ENCODE data around the gene ZMIZ1.
A peak's percentile ranks its signal among the peaks of the same experiment; 100 is the strongest.

The ZMIZ1 gene

DNA sequence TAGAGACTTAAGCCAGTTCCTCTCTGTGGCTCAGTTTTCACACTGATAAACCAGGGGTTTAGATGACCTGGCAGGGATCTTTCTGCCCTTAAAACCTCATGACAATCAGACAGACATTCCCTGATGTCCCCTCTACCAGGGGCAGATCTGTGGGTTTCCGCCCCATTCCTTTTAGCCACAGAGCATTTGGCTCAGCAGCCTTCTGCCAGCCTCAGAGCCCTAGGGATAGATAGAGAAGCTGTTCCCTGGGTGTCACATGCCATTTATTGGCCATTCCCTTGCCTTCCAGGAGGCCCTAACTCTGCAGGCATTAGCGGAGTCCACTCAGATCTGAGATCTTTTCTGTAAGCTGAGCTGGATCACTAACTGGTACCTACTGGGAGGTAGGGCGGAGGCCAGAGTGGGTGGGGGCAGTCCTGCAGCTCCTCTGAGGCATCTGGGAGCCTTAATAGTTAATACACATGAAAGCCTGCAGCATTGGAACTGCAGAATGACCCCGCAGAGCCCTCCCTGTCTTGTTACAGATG lies 101.5 kb downstream of the ZMIZ1 start:
- Histone ChIP-seq H3K9me3 (ENCODE audit: control insufficient read depth, insufficient read depth, low read depth, low read length) (no peaks in the 10 kb centered on the region), H3K36me3 (ENCODE audit: control insufficient read depth in 2 of 2, insufficient read depth in 1 of 2, low read length in 2 of 2) (peaks cover 0 to 4% of the 10 kb centered on the region in 2 experiments; a peak in 1 of 3 replicates), H3K4me1 (ENCODE audit: control insufficient read depth, insufficient read depth, low read length) (no peaks in the 10 kb centered on the region), H3K27ac (ENCODE audit: extremely low read depth, low read depth, low read length) (no peak overlapping the region), H3K4me3 (ENCODE audit: low read depth, low read length) (no peak overlapping the region)
- CTCF ChIA-PET = interaction anchor here (0.6 kb wide), 1 partner anchor 855 kb away, joined by 3 read pairs; no protein-coding TSS in a partner anchor
- POLR2A ChIA-PET = no interaction called here
- TF ChIP-seq ZIC2 (tag by site-specific recombination; IDR thresholded peaks at IDR 0.05) (peak; percentile 87), ZNF341 (tag by site-specific recombination; IDR thresholded peaks at IDR 0.05; ENCODE audit: low read depth) (peak; percentile 51; the same call in 1 of the 2 replicates), WT1 (tag by site-specific recombination; IDR thresholded peaks at IDR 0.05) (no peak), GLIS1 (tag by site-specific recombination; IDR thresholded peaks at IDR 0.05) (peak; percentile 65), KLF1 (tag by site-specific recombination; IDR thresholded peaks at IDR 0.05) (peak; percentile 33; the same call in 1 of the 2 replicates), FEZF1 (tag by site-specific recombination; IDR thresholded peaks at IDR 0.05) (peak; percentile 21; the same call in 1 of the 2 replicates)
- TF ChIP-seq, protein P1, sequence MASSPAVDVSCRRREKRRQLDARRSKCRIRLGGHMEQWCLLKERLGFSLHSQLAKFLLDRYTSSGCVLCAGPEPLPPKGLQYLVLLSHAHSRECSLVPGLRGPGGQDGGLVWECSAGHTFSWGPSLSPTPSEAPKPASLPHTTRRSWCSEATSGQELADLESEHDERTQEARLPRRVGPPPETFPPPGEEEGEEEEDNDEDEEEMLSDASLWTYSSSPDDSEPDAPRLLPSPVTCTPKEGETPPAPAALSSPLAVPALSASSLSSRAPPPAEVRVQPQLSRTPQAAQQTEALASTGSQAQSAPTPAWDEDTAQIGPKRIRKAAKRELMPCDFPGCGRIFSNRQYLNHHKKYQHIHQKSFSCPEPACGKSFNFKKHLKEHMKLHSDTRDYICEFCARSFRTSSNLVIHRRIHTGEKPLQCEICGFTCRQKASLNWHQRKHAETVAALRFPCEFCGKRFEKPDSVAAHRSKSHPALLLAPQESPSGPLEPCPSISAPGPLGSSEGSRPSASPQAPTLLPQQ (tag by site-specific recombination; IDR thresholded peaks at IDR 0.05) = no peak

DNA sequence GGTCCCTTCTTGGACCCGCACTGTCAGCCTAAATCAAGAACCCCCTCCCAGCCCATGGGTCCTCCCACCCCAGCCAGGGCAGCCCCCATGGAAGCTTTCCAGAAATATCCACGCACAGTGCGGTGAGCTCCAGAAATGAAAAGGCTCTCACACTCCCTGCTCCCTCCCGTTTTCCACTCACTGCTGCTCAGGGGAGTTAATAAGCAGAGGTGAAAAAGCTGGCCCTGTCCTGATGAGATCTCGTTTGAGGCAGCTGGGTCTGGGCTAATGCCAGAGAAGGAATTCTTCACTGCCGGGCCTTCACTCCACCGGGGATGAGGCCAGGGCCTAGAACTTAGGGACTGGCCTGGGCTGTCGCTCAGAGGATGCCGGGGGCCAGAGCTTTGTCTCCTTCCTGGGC lies 102.2 kb downstream of the ZMIZ1 start:
- TF ChIP-seq ZNF792 (tag by site-specific recombination; IDR thresholded peaks at IDR 0.05) (no peak), ZNF549 (tag by site-specific recombination; IDR thresholded peaks at IDR 0.05) (no peak), BCL11B (tag by site-specific recombination; IDR thresholded peaks at IDR 0.05; ENCODE audit: low read depth) (no peak), ZNF585B (tag by site-specific recombination; IDR thresholded peaks at IDR 0.05) (no peak), ZNF174 (tag by site-specific recombination; IDR thresholded peaks at IDR 0.05) (no peak)
- TF ChIP-seq, protein P2, sequence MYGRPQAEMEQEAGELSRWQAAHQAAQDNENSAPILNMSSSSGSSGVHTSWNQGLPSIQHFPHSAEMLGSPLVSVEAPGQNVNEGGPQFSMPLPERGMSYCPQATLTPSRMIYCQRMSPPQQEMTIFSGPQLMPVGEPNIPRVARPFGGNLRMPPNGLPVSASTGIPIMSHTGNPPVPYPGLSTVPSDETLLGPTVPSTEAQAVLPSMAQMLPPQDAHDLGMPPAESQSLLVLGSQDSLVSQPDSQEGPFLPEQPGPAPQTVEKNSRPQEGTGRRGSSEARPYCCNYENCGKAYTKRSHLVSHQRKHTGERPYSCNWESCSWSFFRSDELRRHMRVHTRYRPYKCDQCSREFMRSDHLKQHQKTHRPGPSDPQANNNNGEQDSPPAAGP (tag by site-specific recombination; IDR thresholded peaks at IDR 0.05) = no peak
- TF ChIP-seq, protein P3, sequence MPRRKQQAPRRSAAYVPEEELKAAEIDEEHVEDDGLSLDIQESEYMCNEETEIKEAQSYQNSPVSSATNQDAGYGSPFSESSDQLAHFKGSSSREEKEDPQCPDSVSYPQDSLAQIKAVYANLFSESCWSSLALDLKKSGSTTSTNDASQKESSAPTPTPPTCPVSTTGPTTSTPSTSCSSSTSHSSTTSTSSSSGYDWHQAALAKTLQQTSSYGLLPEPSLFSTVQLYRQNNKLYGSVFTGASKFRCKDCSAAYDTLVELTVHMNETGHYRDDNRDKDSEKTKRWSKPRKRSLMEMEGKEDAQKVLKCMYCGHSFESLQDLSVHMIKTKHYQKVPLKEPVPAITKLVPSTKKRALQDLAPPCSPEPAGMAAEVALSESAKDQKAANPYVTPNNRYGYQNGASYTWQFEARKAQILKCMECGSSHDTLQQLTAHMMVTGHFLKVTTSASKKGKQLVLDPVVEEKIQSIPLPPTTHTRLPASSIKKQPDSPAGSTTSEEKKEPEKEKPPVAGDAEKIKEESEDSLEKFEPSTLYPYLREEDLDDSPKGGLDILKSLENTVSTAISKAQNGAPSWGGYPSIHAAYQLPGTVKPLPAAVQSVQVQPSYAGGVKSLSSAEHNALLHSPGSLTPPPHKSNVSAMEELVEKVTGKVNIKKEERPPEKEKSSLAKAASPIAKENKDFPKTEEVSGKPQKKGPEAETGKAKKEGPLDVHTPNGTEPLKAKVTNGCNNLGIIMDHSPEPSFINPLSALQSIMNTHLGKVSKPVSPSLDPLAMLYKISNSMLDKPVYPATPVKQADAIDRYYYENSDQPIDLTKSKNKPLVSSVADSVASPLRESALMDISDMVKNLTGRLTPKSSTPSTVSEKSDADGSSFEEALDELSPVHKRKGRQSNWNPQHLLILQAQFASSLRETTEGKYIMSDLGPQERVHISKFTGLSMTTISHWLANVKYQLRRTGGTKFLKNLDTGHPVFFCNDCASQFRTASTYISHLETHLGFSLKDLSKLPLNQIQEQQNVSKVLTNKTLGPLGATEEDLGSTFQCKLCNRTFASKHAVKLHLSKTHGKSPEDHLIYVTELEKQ (tag by site-specific recombination; IDR thresholded peaks at IDR 0.05; ENCODE audit: borderline replicate concordance) = no peak
- TF ChIP-seq, protein P4, sequence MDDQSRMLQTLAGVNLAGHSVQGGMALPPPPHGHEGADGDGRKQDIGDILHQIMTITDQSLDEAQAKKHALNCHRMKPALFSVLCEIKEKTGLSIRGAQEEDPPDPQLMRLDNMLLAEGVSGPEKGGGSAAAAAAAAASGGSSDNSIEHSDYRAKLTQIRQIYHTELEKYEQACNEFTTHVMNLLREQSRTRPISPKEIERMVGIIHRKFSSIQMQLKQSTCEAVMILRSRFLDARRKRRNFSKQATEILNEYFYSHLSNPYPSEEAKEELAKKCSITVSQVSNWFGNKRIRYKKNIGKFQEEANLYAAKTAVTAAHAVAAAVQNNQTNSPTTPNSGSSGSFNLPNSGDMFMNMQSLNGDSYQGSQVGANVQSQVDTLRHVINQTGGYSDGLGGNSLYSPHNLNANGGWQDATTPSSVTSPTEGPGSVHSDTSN (CRISPR knock-in tag; IDR thresholded peaks at IDR 0.05) = no peak
- ChIA-PET CTCF (interaction anchor here (0.6 kb wide), 1 partner anchor 856 kb away, joined by 3 read pairs; no protein-coding TSS in a partner anchor), POLR2A (no interaction called here)
- H3K4me3 ChIP-seq (ENCODE audit: low read depth, low read length) = no peak overlapping the region
- H3K36me3 ChIP-seq (ENCODE audit: control insufficient read depth in 2 of 2, insufficient read depth in 1 of 2, low read length in 2 of 2) = peaks cover 0 to 4% of the 10 kb centered on the region in 2 experiments; a peak in 1 of 3 replicates
- no peaks in the 10 kb centered on the region for H3K9me3 ChIP-seq (ENCODE audit: control insufficient read depth, insufficient read depth, low read depth, low read length)
- H3K4me1 ChIP-seq (ENCODE audit: control insufficient read depth, insufficient read depth, low read length) = no peaks in the 10 kb centered on the region
- no peak overlapping the region for H3K27ac ChIP-seq (ENCODE audit: extremely low read depth, low read depth, low read length)

Data from HEK293 (cell line).